CD14-positive monocyte (primary cell): ENCODE results near the gene CELF2. TPM values are rescaled to one million over a fixed set of nuclear protein-coding genes. Genes with fewer than 3 reads are reported as not detected.

Experiments used
- DNase-seq, 3 donors: peaks; one replicate each; pipeline ENCODE4 v3.0.0-alpha.2; 2011 to 2022
- H2AFZ ChIP-seq: 2 replicates; pipeline ENCODE4 v1.6.0; 2012; ENCODE audit warnings: mild to moderate bottlenecking, low read depth, low read length, inconsistent platforms; ENCODE audit not compliant: insufficient read depth, poor library complexity, severe bottlenecking
- H3K27ac ChIP-seq, 2 donors: 1 replicate in 1 of 2; 2 replicates in 1 of 2; pipeline ENCODE4 v1.5.1; 2012 to 2013; ENCODE audit warnings: low read length in 2 of 2, control low read depth in 1 of 2, inconsistent platforms in 1 of 2, low read depth in 1 of 2, mild to moderate bottlenecking in 1 of 2
- H3K27me3 ChIP-seq, 2 donors: one replicate each; pipeline versions ENCODE4 v1.6.0 to v1.6.1; 2011 to 2013; ENCODE audit warnings: low read length in 2 of 2; ENCODE audit not compliant: control insufficient read depth in 2 of 2, insufficient read depth in 2 of 2
- H3K36me3 ChIP-seq, 2 donors: replicated peaks in 1 of 2; 1 replicate in 1 of 2; 2 replicates in 1 of 2; pipeline versions ENCODE4 v1.5.1 to v1.6.1; 2012 to 2013; ENCODE audit warnings: low read length in 2 of 2, control low read depth in 1 of 2, inconsistent platforms in 1 of 2, mild to moderate bottlenecking in 1 of 2; ENCODE audit not compliant: insufficient read depth in 2 of 2, control insufficient read depth in 1 of 2
- H3K4me1 ChIP-seq, 2 donors: 1 replicate in 1 of 2; 2 replicates in 1 of 2; pipeline versions ENCODE4 v1.5.1 to v1.6.1; 2012 to 2013; ENCODE audit warnings: low read length in 2 of 2, control low read depth in 1 of 2, inconsistent platforms in 1 of 2, mild to moderate bottlenecking in 1 of 2, moderate library complexity in 1 of 2; ENCODE audit not compliant: insufficient read depth in 2 of 2, control insufficient read depth in 1 of 2
- H3K4me2 ChIP-seq: replicated peaks from 2 replicates; pipeline ENCODE3; 2012; ENCODE audit warnings: low read length, moderate library complexity, mild to moderate bottlenecking; ENCODE audit not compliant: poor library complexity, severe bottlenecking; ENCODE audit errors: extremely low read depth
- H3K4me3 ChIP-seq, 3 experiments: fragments of 200-600 bp in 1 of 3; sonication (generic) in 1 of 3; replicated peaks in 1 of 3; 1 replicate in 2 of 3; 2 replicates in 1 of 3; pipeline ENCODE4 v1.5.1; 2011 to 2013; ENCODE audit warnings: low read length in 3 of 3, mild to moderate bottlenecking in 3 of 3, control low read depth in 2 of 3, low read depth in 2 of 3, inconsistent platforms in 1 of 3, moderate library complexity in 1 of 3
- H3K79me2 ChIP-seq: 2 replicates; pipeline ENCODE4 v1.6.0; 2012; ENCODE audit warnings: mild to moderate bottlenecking, control low read depth, inconsistent platforms, low read length, moderate library complexity; ENCODE audit not compliant: insufficient read depth
- H3K9ac ChIP-seq: 2 replicates; pipeline ENCODE4 v1.6.0; 2017; ENCODE audit warnings: low read length, mild to moderate bottlenecking; ENCODE audit not compliant: insufficient read depth, poor library complexity, severe bottlenecking
- H3K9me3 ChIP-seq, 2 donors: replicated peaks in 1 of 2; 1 replicate in 1 of 2; 2 replicates in 1 of 2; pipeline versions ENCODE4 v1.5.1 to v1.6.1; 2012 to 2013; ENCODE audit warnings: low read length in 2 of 2, control low read depth in 1 of 2; ENCODE audit not compliant: control insufficient read depth in 1 of 2, insufficient read depth in 1 of 2
- H4K20me1 ChIP-seq: 2 replicates; pipeline ENCODE4 v1.6.0; 2012; ENCODE audit warnings: mild to moderate bottlenecking, low read length, control low read depth, moderate library complexity; ENCODE audit not compliant: insufficient read depth
- H3K27ac Mint-ChIP-seq, 7 donors: one replicate each; pipeline ENCODE4 v1.8.0; 2020; ENCODE audit warnings: mild to moderate bottlenecking in 7 of 7, mixed read lengths in 7 of 7, moderate library complexity in 6 of 7, inconsistent platforms in 2 of 7
- H3K27me3 Mint-ChIP-seq, 3 donors: one replicate each; pipeline ENCODE4 v1.8.0; 2021 to 2022; ENCODE audit warnings: low read depth in 3 of 3, mild to moderate bottlenecking in 3 of 3, mixed read lengths in 3 of 3, moderate library complexity in 3 of 3, inconsistent platforms in 1 of 3
- H3K36me3 Mint-ChIP-seq, 2 donors: one replicate each; pipeline ENCODE4 v1.8.0; 2020; ENCODE audit warnings: mixed read lengths in 2 of 2, inconsistent platforms in 1 of 2, mild to moderate bottlenecking in 1 of 2
- H3K4me1 Mint-ChIP-seq: one replicate; pipeline ENCODE4 v1.8.0; 2020; ENCODE audit warnings: mild to moderate bottlenecking, mixed read lengths
- H3K4me3 Mint-ChIP-seq, 2 donors: one replicate each; pipeline ENCODE4 v1.8.0; 2020; ENCODE audit warnings: mild to moderate bottlenecking in 2 of 2, mixed read lengths in 2 of 2, moderate library complexity in 1 of 2
- H3K9me3 Mint-ChIP-seq, 7 donors: one replicate each; pipeline ENCODE4 v1.8.0; 2020 to 2022; ENCODE audit warnings: mixed read lengths in 7 of 7, mild to moderate bottlenecking in 6 of 7, moderate library complexity in 6 of 7, inconsistent platforms in 2 of 7
- CTCF ChIP-seq: fragments of 200-600 bp; IDR thresholded peaks from one replicate; pipeline ENCODE4 v1.8.0; 2022; ENCODE audit warnings: antibody characterized with exemption, mild to moderate bottlenecking
- WGBS: methylation state at CpG from one replicate; pipeline ENCODE4 v1.1.5; 2013; ENCODE audit warnings: missing lambda C conversion rate; ENCODE audit not compliant: insufficient coverage; 5-methylcytosine and 5-hydroxymethylcytosine counted together
- intact Hi-C, 2 donors: fragments of 100-400 bp; cut with micrococcal nuclease; formaldehyde crosslinking; loops; one replicate each; pipeline versions ENCODE4 v1.15.0 to v1.15.1; 2023
- polyA plus RNA-seq, 3 donors: library from polyadenylated mRNA; depleted of rRNA in 1 of 3; unstranded in 2 of 3; stranded (reverse) in 1 of 3; fragments of 300-500 nt in 2 of 3; fragments of >200 nt in 1 of 3; fragmentation: Illumina TruSeq in 2 of 3; gene quantifications; 1 replicate in 2 of 3; 2 replicates in 1 of 3; pipeline ENCODE4 v1.2.3, GENCODE V29; 2012 to 2021

CELF2 gene
- polyA plus RNA-seq, 3 donors, result 53.5 to 93.3 (median 80.5) TPM

GRCh38 chr10:11328264-11329061 is 310.8 kb downstream of the CELF2 start:
- peak overlapping the region; percentile 57 to 67 for H3K27ac ChIP-seq
- peaks cover 10 to 17% of the 10 kb centered on the region in 2 donors for H3K4me1 ChIP-seq
- no peak overlapping the region for H2AFZ ChIP-seq
- no peak for DNase-seq
- Mint-ChIP-seq H3K4me1 (peaks cover 32% of the 10 kb centered on the region), H3K27ac (peak overlapping the region in 6 of 7 donors; percentile 61 to 86 (median 77)), H3K9me3 (no peaks in the 10 kb centered on the region), H3K36me3 (peaks cover 78 to 88% of the 10 kb centered on the region in 2 donors), H3K4me3 (no peak overlapping the region), H3K27me3 (peaks cover 0 to 3% (median 0%) of the 10 kb centered on the region in 3 donors)
- WGBS, result 31% methylated on average over 12 of the region's 17 CpGs
- H3K27me3 ChIP-seq, result no peaks in the 10 kb centered on the region
- no peak overlapping the region for H3K4me3 ChIP-seq
- intact Hi-C loops, result no loop called here
- H3K36me3 ChIP-seq, result peaks cover 88 to 99% of the 10 kb centered on the region in 2 donors
- H3K4me2 ChIP-seq, result no peak overlapping the region
- no peak for TF ChIP-seq CTCF
- H4K20me1 ChIP-seq, result peaks cover 98% of the 10 kb centered on the region
- H3K79me2 ChIP-seq, result peaks cover 11% of the 10 kb centered on the region
- H3K9ac ChIP-seq, result no peak overlapping the region
- H3K9me3 ChIP-seq, result no peaks in the 10 kb centered on the region

- Histone ChIP-seq H3K4me3 (no peak overlapping the region), H3K79me2 (peaks cover 11% of the 10 kb centered on the region), H3K27me3 (no peaks in the 10 kb centered on the region), H3K4me1 (peaks cover 16 to 17% of the 10 kb centered on the region in 2 donors), H4K20me1 (peaks cover 98% of the 10 kb centered on the region), H3K4me2 (no peak overlapping the region), H3K36me3 (peaks cover 82 to 99% of the 10 kb centered on the region in 2 donors), H3K9ac (no peak overlapping the region), H3K27ac (peak overlapping the region; percentile 57 to 67), H3K9me3 (no peaks in the 10 kb centered on the region), H2AFZ (no peak overlapping the region)
- WGBS, result 20% methylated on average over 3 of the region's 12 CpGs
- DNase-seq, result no peak
- no peak for TF ChIP-seq CTCF
- intact Hi-C loops, result no loop called here
- peaks cover 76 to 86% of the 10 kb centered on the region in 2 donors for H3K36me3 Mint-ChIP-seq
- H3K4me3 Mint-ChIP-seq, result no peak overlapping the region
- peaks cover 0 to 3% (median 0%) of the 10 kb centered on the region in 3 donors for H3K27me3 Mint-ChIP-seq
- peak overlapping the region in 6 of 7 donors; percentile 61 to 86 (median 77) for H3K27ac Mint-ChIP-seq
- peaks cover 38% of the 10 kb centered on the region for H3K4me1 Mint-ChIP-seq
- H3K9me3 Mint-ChIP-seq, result no peaks in the 10 kb centered on the region
Observed at GRCh38 chr10:11329062-11329673, 311.5 kb downstream of the CELF2 start.
